ENCODE results near the gene ISM1.

GRCh38 chr20:13205425-13205824 lies 15.6 kb upstream of the ISM1 start:
- TF ChIP-seq CTCF (IDR thresholded peaks at IDR 0.05; ENCODE audit: poor library complexity, severe bottlenecking) (no peak), TAF1 (IDR thresholded peaks at IDR 0.05; ENCODE audit: low read depth) (no peak), EP300 (conservative IDR thresholded peaks at IDR 0.05; ENCODE audit: poor library complexity, severe bottlenecking) (no peak), REST (IDR thresholded peaks at IDR 0.05; ENCODE audit: borderline replicate concordance) (no peak)

Measured in neural cell (in vitro differentiated cells).